K562 (cell line): ENCODE measurements around the gene FOXK2. TPM values are rescaled to one million over a fixed set of nuclear protein-coding genes. Genes with fewer than 3 reads are reported as not detected.

Experiments
- CBX8 ChIP-seq: fragments of 200-600 bp; sonication (generic); IDR thresholded peaks from 2 replicates; pipeline ENCODE4 v1.6.1; 2012; ENCODE audit warnings: borderline replicate concordance, mixed run types, low read depth, mild to moderate bottlenecking, moderate library complexity, mixed read lengths, low read length, control low read depth, inconsistent platforms; ENCODE audit not compliant: poor library complexity, severe bottlenecking; ENCODE audit errors: extremely low read depth
- MYBL2 ChIP-seq, 2 experiments: fragments of 450-650 bp in 1 of 2; sonication (generic) in 1 of 2; formaldehyde crosslinking in 1 of 2; IDR thresholded peaks; 2 replicates each; pipeline versions ENCODE4 v1.6.1 to v1.8.1; 2017 to 2022; ENCODE audit warnings: borderline replicate concordance in 1 of 2, inconsistent platforms in 1 of 2, low read depth in 1 of 2, mild to moderate bottlenecking in 1 of 2, missing genetic modification reagents in 1 of 2, moderate library complexity in 1 of 2
- YY1 ChIP-seq, 3 experiments: IDR thresholded peaks; 2 replicates each; pipeline ENCODE4 v1.6.1; 2011; ENCODE audit warnings: low read length in 2 of 3, mild to moderate bottlenecking in 2 of 3, moderate library complexity in 2 of 3, borderline replicate concordance in 1 of 3, control low read depth in 1 of 3, low read depth in 1 of 3; ENCODE audit not compliant: insufficient read depth in 3 of 3, insufficient replicate concordance in 2 of 3, control insufficient read depth in 1 of 3, insufficient read length in 1 of 3; ENCODE audit errors: extremely low read depth in 1 of 3
- ZNF212 ChIP-seq: fragments of 450-650 bp; formaldehyde crosslinking; IDR thresholded peaks from 2 replicates; pipeline ENCODE4 v1.4.0; 2020; ENCODE audit warnings: mild to moderate bottlenecking
- ZNF24 ChIP-seq: fragments of 450-650 bp; IDR thresholded peaks from 2 replicates; pipeline ENCODE4 v1.6.1; 2016
- polyA plus RNA-seq, 8 experiments: library from polyadenylated mRNA; depleted of rRNA in 4 of 8; stranded (reverse) in 5 of 8; unstranded in 3 of 8; fragments of >200 nt; fragmentation: Nextera tagmentation in 2 of 8; fragmentation: Illumina TruSeq in 1 of 8; extraction: Ambion mirVana in 2 of 8; extraction: Trizol in 1 of 8; gene quantifications; 2 replicates each; pipeline versions ENCODE4 v1.2.1 to v1.2.3, GENCODE V29; 2011 to 2014; ENCODE audit warnings: inconsistent platforms in 1 of 8, missing spikeins in 1 of 8
- total RNA-seq, 7 experiments: library from RNA; depleted of rRNA in 6 of 7; stranded (reverse); fragments of >200 nt in 6 of 7; fragmentation: Illumina TruSeq in 2 of 7; extraction: Trizol in 2 of 7; gene quantifications; 2 replicates each; pipeline versions ENCODE4 v1.2.1 to v1.2.3, GENCODE V29; 2011 to 2021; ENCODE audit warnings: low replicate concordance in 1 of 7
- TF ChIP-seq, protein P1 (sequence below), 2 experiments: fragments of 450-650 bp; IDR thresholded peaks; 2 replicates each; pipeline ENCODE4 v1.6.1; 2016; ENCODE audit warnings: mild to moderate bottlenecking in 2 of 2, borderline replicate concordance in 1 of 2, low read depth in 1 of 2, moderate library complexity in 1 of 2
- TF ChIP-seq, protein P2 (sequence below): sonication (generic); formaldehyde crosslinking; IDR thresholded peaks from 2 replicates; pipeline ENCODE4 v1.8.1; 2023; ENCODE audit warnings: missing genetic modification reagents, mild to moderate bottlenecking, borderline replicate concordance
- TF ChIP-seq, protein P3 (sequence below), 2 experiments: fragments of 450-650 bp in 1 of 2; IDR thresholded peaks; 2 replicates each; pipeline ENCODE4 v1.6.1; 2011 to 2017; ENCODE audit warnings: low read depth in 2 of 2, antibody characterized with exemption in 1 of 2, borderline replicate concordance in 1 of 2, low read length in 1 of 2, mild to moderate bottlenecking in 1 of 2, mixed read lengths in 1 of 2; ENCODE audit not compliant: control insufficient read depth in 1 of 2

FOXK2 gene
- total and polyA plus RNA-seq, 9 of the 15 experiments (the other 6 are each of a cell fraction or from before 2014, with no cell fraction given) = 3.0 to 86.0 (median 44.1) TPM

DNA sequence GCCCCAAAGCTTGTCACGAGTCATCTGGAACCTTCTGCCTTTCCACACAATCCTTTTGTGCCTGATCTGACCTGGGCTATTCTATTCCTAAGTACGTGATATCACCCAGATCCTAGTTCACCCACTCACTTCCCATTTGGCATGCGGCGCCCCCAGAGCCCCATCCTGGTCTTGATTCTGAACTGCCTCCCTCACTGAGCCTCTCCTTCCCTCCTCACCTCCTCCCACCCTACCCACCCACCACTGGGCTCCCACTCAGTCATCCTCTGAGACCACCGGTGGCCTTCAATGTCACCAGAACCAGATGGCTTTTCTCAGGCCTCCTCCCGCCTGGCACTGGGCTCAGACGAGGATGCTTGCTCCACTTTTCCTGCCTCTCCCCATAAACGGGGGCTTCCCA is 110.2 kb downstream of the FOXK2 start (continued):
- TF ChIP-seq, protein P1, sequence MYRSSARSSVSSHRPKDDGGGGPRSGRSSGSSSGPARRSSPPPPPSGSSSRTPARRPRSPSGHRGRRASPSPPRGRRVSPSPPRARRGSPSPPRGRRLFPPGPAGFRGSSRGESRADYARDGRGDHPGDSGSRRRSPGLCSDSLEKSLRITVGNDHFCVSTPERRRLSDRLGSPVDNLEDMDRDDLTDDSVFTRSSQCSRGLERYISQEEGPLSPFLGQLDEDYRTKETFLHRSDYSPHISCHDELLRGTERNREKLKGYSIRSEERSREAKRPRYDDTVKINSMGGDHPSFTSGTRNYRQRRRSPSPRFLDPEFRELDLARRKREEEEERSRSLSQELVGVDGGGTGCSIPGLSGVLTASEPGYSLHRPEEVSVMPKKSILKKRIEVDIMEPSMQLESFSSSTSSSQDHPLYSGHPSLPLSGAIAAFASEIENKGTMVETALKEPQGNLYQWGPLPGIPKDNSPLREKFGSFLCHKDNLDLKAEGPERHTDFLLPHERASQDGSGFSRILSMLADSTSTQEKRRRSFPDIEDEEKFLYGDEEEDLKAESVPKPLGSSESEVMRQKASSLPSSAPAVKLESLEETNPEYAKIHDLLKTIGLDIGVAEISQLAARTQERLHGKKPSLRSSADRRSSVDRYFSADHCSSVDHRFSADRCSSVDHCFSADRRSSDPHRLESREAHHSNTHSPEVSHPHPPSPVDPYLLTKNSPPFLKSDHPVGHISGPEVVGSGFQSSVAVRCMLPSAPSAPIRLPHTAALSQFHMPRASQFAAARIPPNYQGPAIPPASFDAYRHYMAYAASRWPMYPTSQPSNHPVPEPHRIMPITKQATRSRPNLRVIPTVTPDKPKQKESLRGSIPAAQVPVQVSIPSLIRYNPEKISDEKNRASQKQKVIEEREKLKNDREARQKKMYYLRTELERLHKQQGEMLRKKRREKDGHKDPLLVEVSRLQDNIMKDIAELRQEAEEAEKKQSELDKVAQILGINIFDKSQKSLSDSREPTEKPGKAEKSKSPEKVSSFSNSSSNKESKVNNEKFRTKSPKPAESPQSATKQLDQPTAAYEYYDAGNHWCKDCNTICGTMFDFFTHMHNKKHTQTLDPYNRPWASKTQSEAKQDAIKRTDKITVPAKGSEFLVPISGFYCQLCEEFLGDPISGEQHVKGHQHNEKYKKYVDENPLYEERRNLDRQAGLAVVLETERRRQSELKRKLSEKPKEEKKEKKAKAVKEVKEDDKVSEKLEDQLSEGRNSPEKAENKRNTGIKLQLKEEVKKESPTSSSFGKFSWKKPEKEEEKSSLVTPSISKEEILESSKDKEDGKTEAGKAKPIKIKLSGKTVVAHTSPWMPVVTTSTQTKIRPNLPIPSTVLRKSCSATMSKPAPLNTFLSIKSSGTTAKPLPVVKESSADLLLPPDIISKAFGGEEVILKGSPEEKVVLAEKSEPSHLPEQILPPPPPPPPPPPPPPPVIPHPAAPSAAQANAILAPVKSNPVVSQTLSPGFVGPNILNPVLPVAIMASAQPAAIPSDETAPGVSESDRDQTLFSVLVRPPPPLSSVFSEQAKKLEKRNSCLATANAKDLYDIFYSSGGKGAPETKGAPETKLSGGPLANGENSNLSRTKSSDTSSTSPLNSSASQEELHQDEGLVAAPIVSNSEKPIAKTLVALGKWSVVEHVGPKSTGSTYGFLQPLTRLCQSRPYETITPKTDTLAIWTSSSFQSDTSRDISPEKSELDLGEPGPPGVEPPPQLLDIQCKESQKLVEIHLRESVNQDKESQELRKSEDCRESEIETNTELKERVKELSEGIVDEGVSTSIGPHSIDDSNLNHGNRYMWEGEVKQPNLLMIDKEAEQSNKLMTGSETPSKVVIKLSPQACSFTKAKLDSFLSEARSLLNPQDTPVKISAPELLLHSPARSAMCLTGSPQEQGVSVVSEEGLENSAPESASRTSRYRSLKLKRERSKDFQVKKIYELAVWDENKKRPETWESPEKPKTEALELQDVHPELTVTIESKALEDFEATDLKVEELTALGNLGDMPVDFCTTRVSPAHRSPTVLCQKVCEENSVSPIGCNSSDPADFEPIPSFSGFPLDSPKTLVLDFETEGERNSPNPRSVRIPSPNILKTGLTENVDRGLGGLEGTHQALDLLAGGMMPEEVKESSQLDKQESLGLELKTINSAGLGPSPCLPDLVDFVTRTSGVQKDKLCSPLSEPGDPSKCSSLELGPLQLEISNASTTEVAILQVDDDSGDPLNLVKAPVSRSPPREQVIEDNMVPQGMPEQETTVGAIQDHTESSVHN (IDR thresholded peaks at IDR 0.05; ENCODE audit: borderline replicate concordance in 1 of 2, low read depth in 1 of 2) = no peak
- TF ChIP-seq YY1 (IDR thresholded peaks at IDR 0.05; ENCODE audit: borderline replicate concordance in 1 of 3, control insufficient read depth in 1 of 3, extremely low read depth in 1 of 3, insufficient read depth in 3 of 3, insufficient read length in 1 of 3, insufficient replicate concordance in 2 of 3, low read depth in 1 of 3, low read length in 2 of 3) = no peak
- TF ChIP-seq CBX8 = no peak
- no peak for TF ChIP-seq ZNF212
- TF ChIP-seq, protein P2, sequence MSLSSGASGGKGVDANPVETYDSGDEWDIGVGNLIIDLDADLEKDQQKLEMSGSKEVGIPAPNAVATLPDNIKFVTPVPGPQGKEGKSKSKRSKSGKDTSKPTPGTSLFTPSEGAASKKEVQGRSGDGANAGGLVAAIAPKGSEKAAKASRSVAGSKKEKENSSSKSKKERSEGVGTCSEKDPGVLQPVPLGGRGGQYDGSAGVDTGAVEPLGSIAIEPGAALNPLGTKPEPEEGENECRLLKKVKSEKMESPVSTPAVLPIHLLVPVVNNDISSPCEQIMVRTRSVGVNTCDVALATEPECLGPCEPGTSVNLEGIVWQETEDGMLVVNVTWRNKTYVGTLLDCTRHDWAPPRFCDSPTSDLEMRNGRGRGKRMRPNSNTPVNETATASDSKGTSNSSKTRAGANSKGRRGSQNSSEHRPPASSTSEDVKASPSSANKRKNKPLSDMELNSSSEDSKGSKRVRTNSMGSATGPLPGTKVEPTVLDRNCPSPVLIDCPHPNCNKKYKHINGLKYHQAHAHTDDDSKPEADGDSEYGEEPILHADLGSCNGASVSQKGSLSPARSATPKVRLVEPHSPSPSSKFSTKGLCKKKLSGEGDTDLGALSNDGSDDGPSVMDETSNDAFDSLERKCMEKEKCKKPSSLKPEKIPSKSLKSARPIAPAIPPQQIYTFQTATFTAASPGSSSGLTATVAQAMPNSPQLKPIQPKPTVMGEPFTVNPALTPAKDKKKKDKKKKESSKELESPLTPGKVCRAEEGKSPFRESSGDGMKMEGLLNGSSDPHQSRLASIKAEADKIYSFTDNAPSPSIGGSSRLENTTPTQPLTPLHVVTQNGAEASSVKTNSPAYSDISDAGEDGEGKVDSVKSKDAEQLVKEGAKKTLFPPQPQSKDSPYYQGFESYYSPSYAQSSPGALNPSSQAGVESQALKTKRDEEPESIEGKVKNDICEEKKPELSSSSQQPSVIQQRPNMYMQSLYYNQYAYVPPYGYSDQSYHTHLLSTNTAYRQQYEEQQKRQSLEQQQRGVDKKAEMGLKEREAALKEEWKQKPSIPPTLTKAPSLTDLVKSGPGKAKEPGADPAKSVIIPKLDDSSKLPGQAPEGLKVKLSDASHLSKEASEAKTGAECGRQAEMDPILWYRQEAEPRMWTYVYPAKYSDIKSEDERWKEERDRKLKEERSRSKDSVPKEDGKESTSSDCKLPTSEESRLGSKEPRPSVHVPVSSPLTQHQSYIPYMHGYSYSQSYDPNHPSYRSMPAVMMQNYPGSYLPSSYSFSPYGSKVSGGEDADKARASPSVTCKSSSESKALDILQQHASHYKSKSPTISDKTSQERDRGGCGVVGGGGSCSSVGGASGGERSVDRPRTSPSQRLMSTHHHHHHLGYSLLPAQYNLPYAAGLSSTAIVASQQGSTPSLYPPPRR (CRISPR knock-in tag) = no peak
- TF ChIP-seq MYBL2 (IDR thresholded peaks at IDR 0.05; ENCODE audit: low read depth) = no peak
- no peak for TF ChIP-seq MYBL2 (CRISPR knock-in tag; IDR thresholded peaks at IDR 0.05; ENCODE audit: borderline replicate concordance)
- no peak for TF ChIP-seq ZNF24
- TF ChIP-seq, protein P3, sequence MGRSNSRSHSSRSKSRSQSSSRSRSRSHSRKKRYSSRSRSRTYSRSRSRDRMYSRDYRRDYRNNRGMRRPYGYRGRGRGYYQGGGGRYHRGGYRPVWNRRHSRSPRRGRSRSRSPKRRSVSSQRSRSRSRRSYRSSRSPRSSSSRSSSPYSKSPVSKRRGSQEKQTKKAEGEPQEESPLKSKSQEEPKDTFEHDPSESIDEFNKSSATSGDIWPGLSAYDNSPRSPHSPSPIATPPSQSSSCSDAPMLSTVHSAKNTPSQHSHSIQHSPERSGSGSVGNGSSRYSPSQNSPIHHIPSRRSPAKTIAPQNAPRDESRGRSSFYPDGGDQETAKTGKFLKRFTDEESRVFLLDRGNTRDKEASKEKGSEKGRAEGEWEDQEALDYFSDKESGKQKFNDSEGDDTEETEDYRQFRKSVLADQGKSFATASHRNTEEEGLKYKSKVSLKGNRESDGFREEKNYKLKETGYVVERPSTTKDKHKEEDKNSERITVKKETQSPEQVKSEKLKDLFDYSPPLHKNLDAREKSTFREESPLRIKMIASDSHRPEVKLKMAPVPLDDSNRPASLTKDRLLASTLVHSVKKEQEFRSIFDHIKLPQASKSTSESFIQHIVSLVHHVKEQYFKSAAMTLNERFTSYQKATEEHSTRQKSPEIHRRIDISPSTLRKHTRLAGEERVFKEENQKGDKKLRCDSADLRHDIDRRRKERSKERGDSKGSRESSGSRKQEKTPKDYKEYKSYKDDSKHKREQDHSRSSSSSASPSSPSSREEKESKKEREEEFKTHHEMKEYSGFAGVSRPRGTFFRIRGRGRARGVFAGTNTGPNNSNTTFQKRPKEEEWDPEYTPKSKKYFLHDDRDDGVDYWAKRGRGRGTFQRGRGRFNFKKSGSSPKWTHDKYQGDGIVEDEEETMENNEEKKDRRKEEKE (IDR thresholded peaks at IDR 0.05; ENCODE audit: borderline replicate concordance in 1 of 2, control insufficient read depth in 1 of 2, low read depth in 2 of 2, low read length in 1 of 2) = no peak
